Measurements from ENCODE around the gene VAC14.

VAC14 gene

GRCh38 chr16:70689970-70690891 lies 110.7 kb downstream of the VAC14 start:
- H3K27me3 ChIP-seq (ENCODE audit: insufficient read depth, poor library complexity, severe bottlenecking) = no peaks in the 10 kb centered on the region
- H3K4me3 ChIP-seq (replicated peaks; ENCODE audit: insufficient read depth, low read length) = no peak overlapping the region
- no peak for DNase-seq (ENCODE audit: low read depth in 1 of 2, low spot score in 1 of 2)
- TF ChIP-seq GABPA (IDR thresholded peaks at IDR 0.05; ENCODE audit: low read depth) = no peak
- no peak overlapping the region for H3K27ac ChIP-seq (replicated peaks)

GRCh38 chr16:70689035-70689969 lies 111.7 kb downstream of the VAC14 start:
- DNase-seq (ENCODE audit: low read depth in 1 of 2, low spot score in 1 of 2) = no peak
- Histone ChIP-seq H3K4me3 (replicated peaks; ENCODE audit: insufficient read depth, low read length) (no peak overlapping the region), H3K27ac (replicated peaks) (no peak overlapping the region), H3K27me3 (ENCODE audit: insufficient read depth, poor library complexity, severe bottlenecking) (no peaks in the 10 kb centered on the region)
- TF ChIP-seq CTCF (IDR thresholded peaks at IDR 0.05; ENCODE audit: insufficient read depth, low read length) = no peak
- TF ChIP-seq POLR2AphosphoS5 (IDR thresholded peaks at IDR 0.05; ENCODE audit: low read depth) = no peak
- TF ChIP-seq REST (IDR thresholded peaks at IDR 0.05; ENCODE audit: insufficient replicate concordance, low read depth) = no peak
- TF ChIP-seq GABPA (IDR thresholded peaks at IDR 0.05; ENCODE audit: low read depth) = no peak
- TF ChIP-seq SPI1 (IDR thresholded peaks at IDR 0.05; ENCODE audit: borderline replicate concordance, low read depth) = no peak

- TF ChIP-seq GABPA (IDR thresholded peaks at IDR 0.05; ENCODE audit: low read depth) (no peak), SPI1 (IDR thresholded peaks at IDR 0.05; ENCODE audit: borderline replicate concordance, low read depth) (no peak), REST (IDR thresholded peaks at IDR 0.05; ENCODE audit: insufficient replicate concordance, low read depth) (no peak), POLR2AphosphoS5 (IDR thresholded peaks at IDR 0.05; ENCODE audit: low read depth) (no peak), CTCF (IDR thresholded peaks at IDR 0.05; ENCODE audit: insufficient read depth, low read length) (no peak)
- Histone ChIP-seq H3K27me3 (ENCODE audit: insufficient read depth, poor library complexity, severe bottlenecking) (no peaks in the 10 kb centered on the region), H3K27ac (replicated peaks) (no peak overlapping the region), H3K4me3 (replicated peaks; ENCODE audit: insufficient read depth, low read length) (no peak overlapping the region)
- no peak for DNase-seq (ENCODE audit: low read depth in 1 of 2, low spot score in 1 of 2)
These were observed 112.7 kb downstream of the VAC14 start for GRCh38 chr16:70688246-70688742.
